Colon (tissue), 2 donors: ENCODE results near the gene PLCH2.

Source experiments
- FAIRE-seq: peaks from 2 replicates; lab custom pipeline; 2012; peaks lifted over from hg19 to GRCh38; lab: Jason Lieb, UNC
- donor health status: control.
- donor health status: control.

PLCH2 gene

GRCh38 chr1:2515763-2516080 is 39.6 kb downstream of the PLCH2 start:
- FAIRE-seq = no peak

GRCh38 chr1:2516124-2516523 is 40.0 kb downstream of the PLCH2 start:
- no peak for FAIRE-seq

- no peak for FAIRE-seq
Observed at GRCh38 chr1:2516946-2517345, 40.9 kb downstream of the PLCH2 start.

GRCh38 chr1:2517966-2518365 is 41.9 kb downstream of the PLCH2 start:
- FAIRE-seq = no peak

GRCh38 chr1:2518528-2518927 is 42.4 kb downstream of the PLCH2 start:
- no peak for FAIRE-seq

GRCh38 chr1:2519029-2519685 is 43.1 kb downstream of the PLCH2 start:
- FAIRE-seq = no peak

GRCh38 chr1:2519729-2520128 is 43.6 kb downstream of the PLCH2 start:
- FAIRE-seq = no peak

- FAIRE-seq = no peak
Observed at GRCh38 chr1:2520206-2520605, 44.1 kb downstream of the PLCH2 start.

GRCh38 chr1:2520806-2521205 is 44.7 kb downstream of the PLCH2 start:
- no peak for FAIRE-seq

GRCh38 chr1:2522230-2522629 is 46.1 kb downstream of the PLCH2 start:
- FAIRE-seq = no peak

- FAIRE-seq = no peak
Observed at GRCh38 chr1:2523191-2523890, 47.3 kb downstream of the PLCH2 start.

GRCh38 chr1:2523891-2524609 is 48.0 kb downstream of the PLCH2 start:
- no peak for FAIRE-seq

GRCh38 chr1:2525572-2525919 is 49.5 kb downstream of the PLCH2 start:
- no peak for FAIRE-seq

- no peak for FAIRE-seq
Observed at GRCh38 chr1:2525920-2526823, 50.1 kb downstream of the PLCH2 start, which contains the start of gene PANK4. Gene PANK4, minus strand, starts transcription at chr1:2526596. Its CDS starts 9 bp downstream, at chr1:2526587.

GRCh38 chr1:2526824-2527555 is 50.9 kb downstream of the PLCH2 start:
- FAIRE-seq = no peak

- FAIRE-seq = no peak
Observed at GRCh38 chr1:2527556-2527860, 51.4 kb downstream of the PLCH2 start.

GRCh38 chr1:2528016-2528415 is 51.9 kb downstream of the PLCH2 start:
- no peak for FAIRE-seq

- FAIRE-seq = no peak
Observed at GRCh38 chr1:2528611-2528965, 52.5 kb downstream of the PLCH2 start.

- no peak for FAIRE-seq
Observed at GRCh38 chr1:2528966-2529783, 53.1 kb downstream of the PLCH2 start.

GRCh38 chr1:2529784-2530512 is 53.9 kb downstream of the PLCH2 start, which contains the start of gene HES5:
Gene HES5, minus strand, starts transcription at chr1:2530263. Its CDS starts 99 bp downstream, at chr1:2530164.
- FAIRE-seq = no peak
